RPMI8226 (cell line): ENCODE data around the gene PEPD.

Experiments used
- DNase-seq: peaks from one replicate; pipeline ENCODE4 v3.0.0-alpha.2; 2015

Gene PEPD

GRCh38 chr19:33346665-33347064 is 174.9 kb downstream of the PEPD start:
- DNase-seq, result no peak

GRCh38 chr19:33345163-33345562 is 176.4 kb downstream of the PEPD start:
- DNase-seq, result no peak

- no peak for DNase-seq
These were observed 177.0 kb downstream of the PEPD start for GRCh38 chr19:33344573-33344925.

- DNase-seq, result no peak
These were observed 177.6 kb downstream of the PEPD start for GRCh38 chr19:33343859-33344572.

- DNase-seq, result no peak
These were observed 178.3 kb downstream of the PEPD start for GRCh38 chr19:33343301-33343700.

- no peak for DNase-seq
These were observed 180.6 kb downstream of the PEPD start for GRCh38 chr19:33340991-33341390.

GRCh38 chr19:33339016-33339984 is 182.3 kb downstream of the PEPD start:
- no peak for DNase-seq
